Kidney tubule cell (primary cell): ENCODE results near the gene EMC8.
"Not testable (repeated sequence)": the region's sequence is repeated elsewhere in the genome, so short reads cannot be mapped to it uniquely, and the experiment has no call there.

Source experiments
- DNase-seq: peaks from one replicate; pipeline ENCODE4 v3.0.0-alpha.2; 2018; ENCODE audit warnings: low spot score

The EMC8 gene

DNA sequence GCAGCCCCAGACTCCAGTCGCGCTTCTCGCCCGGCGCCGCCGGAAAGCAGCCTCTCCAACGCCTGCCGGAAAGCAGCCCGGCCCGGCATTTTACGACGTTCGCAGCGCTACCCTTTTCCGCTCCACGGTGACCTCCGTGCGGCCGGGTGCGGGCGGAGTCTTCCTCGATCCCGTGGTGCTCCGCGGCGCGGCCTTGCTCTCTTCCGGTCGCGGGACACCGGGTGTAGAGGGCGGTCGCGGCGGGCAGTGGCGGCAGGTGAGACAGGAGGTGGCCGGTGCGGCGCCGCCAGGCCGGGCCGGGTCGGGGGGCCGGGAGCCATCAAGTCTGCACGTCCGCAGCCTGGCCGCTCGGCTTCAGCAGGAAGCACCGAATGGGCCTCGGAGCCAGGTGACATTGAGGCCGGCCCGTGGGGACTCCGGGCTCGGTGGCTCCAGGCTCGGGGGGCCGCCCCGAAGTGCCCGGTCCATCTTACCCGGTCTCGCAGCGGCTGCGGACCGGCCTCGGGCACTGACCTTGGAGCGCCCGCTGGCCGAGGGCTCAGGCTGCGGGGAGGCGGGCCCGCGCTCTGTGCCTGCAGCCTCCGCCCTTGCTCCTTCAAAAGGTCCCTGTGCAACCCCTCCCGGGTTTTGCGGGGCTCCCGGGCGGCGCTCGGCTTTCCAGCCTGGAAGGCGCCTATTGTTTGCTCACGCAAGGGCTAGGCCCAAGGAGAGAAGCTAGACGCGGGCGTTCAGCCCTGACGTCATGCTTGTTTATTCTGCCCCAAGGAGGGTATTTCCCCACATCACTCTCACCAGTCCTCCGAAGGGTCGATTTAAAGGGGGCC is at the start of gene EMC8, which contains the start of gene COX4I1:
EMC8 (minus strand) TSS at position 48 of the 824 bp plus-strand sequence. CDS start 249 bp downstream, outside the sequence.
COX4I1 (plus strand) TSS at position 199 of the 824 bp plus-strand sequence. CDS start 1,511 bp downstream, outside the sequence.
- peak; percentile 94 for DNase-seq

DNA sequence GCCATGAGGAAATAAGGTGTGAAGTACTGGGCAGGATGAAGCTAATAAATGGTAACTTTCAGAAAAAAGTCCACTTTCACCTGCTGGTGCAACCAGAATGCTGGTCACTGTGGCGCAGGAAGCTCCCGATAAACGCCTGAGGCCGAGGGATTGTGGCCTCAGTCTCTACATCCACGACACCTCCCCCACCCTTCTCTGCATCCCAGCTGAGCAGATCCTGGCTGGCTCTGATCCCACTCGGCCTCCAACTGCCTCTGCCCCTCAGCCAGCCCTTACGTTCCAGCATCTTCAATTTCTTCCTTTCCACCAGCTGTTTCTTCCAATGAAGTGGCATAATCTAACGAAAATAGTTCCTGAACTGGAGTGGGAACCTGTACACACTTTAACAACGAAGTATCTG is 49.6 kb upstream of the EMC8 start:
- no peak for DNase-seq

DNA sequence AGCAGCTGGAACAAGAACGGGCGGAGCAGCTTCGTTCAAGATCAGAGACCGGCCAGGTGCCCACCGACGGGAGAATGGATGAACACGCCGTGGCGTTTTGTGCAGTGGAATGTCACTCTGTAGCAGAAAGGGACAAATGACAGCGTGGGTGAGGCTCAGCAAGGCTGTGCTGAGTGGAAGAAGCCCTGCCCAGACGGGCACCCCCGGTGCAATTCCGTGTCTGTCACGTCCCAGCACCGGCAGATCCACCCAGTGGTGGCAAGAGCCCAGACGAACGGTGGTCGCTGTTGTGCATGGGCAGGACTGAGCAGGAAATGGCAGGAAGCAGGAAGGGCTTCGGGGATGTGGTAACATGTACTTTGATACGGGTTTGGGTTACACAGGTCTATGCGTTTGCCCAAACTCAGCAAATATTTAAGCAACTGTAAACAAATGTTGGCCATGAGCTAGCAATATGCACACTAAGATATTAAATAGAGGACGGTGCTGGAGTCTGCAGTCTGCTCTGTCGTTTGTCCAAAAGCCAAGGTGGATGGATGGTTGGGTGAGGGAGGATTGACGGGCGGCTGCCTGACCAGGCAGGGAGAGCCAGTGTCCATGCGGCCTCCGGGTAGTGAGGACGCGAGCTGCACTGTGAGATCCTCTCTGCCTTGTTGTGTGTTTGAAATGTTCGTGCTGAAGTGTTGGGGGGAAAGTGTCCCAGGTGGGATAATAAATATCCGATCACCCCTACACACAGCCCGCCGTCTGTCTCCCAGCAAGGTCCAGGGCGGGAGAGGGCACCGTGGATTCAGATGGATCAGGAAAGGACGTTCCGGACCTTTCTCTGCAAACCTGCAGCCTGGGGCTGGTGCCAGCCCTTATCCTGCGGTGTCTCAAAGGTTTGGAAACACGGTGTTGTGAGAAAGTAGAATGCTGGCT is 48.6 kb upstream of the EMC8 start:
- no peak for DNase-seq

DNA sequence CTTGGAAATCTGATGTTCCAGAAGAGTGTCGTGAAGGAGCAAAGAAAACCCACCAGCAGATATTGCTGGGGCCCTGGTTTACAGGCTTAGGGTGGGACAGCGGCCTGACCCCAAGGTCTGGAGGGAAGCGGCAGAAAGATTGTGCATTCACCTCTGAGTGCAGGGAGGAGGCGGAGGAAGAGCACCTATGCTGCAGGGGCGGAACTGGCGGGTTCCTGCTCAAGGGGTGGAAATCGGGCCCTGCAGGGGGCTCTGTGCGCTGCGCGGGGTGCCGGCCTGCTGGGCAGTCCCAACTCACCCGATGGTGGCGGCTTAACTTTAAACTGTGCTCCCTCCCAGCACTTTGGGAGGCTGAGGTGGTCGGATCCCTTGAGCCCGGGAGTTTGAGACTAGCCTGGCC is 47.7 kb upstream of the EMC8 start:
- DNase-seq = no peak

DNA sequence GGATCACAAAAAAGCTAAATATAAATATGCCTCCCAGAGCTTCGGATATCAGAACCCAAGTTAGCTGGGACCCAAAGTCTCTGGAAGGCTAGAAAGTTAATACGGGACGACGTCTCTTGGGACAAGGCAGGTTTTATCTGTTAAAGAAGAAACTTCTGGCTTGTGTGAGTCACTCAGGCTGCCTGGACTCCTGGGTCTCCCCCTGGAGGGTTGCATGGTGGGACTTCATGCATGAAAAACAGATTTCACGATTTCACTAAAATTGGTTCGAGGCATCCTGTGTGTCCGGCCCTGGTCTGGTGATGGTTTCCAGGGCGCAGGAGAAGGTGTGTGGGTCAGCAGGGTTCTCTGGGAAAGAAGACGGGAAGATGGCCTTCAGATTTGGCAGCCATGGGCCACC is 47.1 kb upstream of the EMC8 start:
- DNase-seq = no peak

DNA sequence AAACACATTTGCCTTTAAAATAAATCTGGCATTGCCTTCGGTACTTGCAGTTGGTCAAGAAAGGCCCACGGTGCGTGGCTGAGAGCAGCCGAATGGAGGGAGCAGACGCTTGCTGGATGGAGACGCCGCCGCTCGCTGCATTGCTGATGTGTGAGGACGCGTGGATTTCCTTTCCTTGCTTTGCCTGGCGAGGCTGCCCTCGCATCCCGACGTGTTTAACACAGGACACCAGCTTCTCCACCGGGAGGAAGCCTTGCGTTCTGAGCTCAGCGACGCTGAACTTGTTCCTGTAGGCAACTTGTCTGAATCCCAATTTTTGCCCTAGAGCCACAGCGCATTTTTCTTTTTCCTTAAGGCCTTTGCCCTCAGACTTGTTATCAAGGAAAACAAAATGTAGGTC is 45.9 kb upstream of the EMC8 start:
- no peak for DNase-seq

DNA sequence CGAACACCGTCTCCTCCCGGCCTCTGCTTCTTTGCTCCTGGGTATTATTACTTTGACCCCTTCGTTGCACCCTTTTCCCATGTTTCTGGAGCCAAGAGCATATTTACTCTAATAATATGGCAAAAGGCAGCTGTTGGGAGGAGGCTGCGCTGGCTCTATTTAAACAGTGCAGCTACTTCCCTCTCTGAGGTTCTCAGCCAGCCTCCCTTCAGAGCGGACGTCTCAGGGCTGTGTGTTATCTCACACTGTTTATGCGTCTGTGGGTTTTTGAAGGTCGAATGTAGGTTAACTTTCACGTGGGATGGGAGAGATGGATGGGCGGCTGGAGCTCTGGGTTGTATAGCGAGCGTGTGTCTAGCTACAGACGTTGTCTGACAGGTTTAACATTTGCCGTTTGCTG is 45.4 kb upstream of the EMC8 start:
- DNase-seq = no peak

DNA sequence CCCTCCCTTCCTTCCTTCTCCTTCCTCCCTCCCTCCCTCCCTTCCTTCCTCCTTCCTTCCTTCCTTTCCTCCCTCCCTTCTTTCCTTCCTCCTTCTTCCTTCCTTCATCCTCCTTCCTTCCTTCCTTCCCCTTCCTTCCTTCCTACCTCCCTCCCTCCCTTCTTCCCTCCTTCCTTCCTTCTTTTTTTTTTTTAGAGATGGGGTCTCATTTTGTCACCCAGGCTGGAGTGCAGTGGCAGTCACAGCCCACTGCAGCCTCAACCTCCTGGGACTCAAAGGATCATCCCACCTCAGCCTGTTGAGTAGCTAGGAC is 44.8 kb upstream of the EMC8 start:
- no peak for DNase-seq

DNA sequence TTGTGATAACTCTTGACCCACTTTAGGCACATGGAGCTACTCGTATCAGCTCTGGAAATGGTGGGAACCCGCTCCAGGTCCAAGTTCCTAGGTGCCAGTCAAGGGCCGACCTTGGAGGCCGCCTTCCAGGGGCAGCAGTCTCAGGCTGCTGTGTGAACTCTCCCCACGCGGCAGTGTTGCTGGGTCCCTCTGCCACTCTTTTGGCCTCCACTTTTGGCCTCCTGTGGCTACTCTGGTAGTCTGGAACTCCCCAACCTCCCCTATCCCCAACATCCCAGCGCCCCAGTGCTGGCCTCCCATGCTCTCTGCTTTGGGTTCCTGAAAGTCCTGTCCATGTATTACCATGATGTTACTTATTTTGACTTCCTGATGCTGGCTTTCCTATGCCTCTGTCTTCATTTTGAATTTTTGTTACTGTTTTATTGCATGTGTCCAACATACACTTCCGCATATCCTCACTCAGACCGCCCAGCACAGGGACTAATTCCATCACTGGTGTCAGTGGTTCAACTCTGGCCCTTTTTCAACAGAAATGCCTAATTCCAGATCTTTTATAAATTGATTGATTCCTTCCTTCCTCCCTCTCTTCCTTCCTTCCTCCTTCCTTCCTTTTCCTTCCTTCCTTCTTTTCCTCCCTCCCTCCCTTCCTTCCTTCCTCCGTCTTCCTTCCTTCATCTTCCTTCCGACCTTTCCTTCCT is 44.3 kb upstream of the EMC8 start:
- no peak for DNase-seq

DNA sequence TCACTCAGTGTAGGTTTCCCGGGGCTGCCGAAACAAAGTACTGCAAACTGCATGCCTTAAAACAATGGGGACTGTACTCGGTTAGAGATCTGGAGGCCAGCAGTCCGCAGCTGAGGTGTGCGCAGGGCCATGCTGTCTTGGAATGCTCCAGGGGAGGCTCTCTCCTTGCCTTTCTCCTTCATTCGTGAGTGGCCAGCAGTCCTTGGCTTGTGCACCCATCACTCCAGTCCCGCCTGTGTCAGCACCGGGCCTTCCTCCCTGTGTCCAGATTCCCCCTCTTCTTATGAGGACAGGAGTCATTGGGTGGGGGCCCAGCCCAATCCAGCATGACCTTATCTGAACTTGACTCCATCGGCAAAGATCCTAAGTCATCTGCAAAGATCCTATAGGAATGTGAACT is 43.5 kb upstream of the EMC8 start:
- DNase-seq = no peak

DNA sequence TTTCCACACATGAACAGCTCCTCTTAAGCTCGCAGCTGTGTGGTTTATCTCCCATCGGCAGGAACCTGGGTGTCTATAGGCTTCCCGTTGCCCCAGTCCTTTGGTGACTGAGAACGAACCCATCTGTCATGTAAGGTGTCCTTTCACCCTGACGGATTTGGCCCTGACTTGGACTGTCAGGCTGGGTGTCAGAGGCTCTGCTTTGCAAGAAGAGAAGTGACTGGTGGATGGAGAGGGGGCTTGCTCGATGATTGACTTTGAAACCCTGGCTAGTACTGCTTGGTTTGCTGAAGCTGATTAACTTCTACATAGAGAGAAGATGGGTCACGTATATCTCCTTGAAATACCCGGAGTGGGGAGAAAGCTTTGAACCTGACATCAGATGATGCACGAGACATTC is 43.1 kb upstream of the EMC8 start:
- DNase-seq = no peak

DNA sequence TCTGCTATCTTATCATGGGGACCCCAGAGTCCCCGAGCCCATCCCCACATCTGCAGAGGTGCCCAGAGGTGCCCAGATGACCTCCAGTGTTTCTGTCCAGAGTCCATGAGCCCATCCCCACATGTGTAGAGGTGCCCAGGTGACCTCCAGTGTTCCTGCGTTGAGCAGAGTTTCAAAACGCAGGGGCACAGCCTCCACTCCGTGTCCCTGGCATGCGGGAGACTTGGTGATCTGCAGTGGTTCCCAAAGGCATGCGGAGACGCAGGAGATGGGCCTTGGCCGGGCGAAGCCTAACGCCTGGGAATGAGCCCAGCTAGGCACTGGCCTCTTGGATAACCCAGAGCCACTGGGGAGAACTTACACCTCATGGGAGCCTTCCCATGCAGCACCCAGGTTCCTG is 41.5 kb upstream of the EMC8 start:
- DNase-seq = no peak

DNA sequence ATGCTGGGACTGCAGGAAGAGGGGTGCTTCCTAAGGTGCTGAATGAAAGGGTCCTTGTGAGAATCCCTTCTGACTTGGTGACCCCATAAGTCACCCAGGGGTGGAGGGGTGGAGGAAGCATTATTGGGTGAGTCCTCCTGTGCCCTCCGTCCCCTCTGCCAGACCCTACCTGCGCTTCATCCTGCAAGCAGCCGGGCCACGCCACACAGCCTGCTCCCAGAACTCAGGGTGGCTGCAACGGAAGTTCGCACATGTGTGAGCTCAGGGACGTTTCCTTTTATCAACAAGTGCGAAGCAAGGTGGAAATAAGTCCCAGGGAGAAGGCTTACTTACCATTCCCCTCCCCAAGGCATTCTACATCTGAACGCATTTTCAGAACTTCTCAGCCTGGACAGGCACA is 41.1 kb upstream of the EMC8 start:
- no peak for DNase-seq

DNA sequence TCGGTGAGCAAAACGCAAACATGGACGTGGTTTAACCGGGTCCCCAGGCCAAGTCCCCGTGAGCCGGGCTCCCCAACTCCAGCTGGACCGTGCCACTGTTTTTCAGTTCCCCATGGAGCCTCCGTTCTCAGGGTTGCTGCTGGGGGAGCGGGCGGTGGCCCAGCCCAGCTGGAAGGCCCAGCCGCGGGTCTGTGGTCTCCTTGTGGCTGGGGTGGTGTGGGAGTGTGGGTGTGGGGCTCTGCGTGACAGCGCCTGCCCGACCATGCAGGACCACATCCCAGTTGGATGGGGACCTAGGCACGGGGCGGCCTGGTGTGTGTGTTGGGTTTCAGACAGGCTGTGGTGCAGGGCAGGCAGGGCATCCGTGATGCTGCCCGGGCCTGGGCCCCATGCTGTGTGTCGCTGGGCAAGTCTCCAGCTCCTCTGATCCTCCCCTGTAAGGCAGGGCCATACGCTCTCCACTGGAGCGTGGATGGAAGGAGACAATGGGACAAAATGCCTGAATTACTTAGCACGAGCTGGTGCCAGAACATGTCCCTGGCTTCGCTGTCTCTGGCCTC is 40.4 kb upstream of the EMC8 start:
- DNase-seq = no peak

DNA sequence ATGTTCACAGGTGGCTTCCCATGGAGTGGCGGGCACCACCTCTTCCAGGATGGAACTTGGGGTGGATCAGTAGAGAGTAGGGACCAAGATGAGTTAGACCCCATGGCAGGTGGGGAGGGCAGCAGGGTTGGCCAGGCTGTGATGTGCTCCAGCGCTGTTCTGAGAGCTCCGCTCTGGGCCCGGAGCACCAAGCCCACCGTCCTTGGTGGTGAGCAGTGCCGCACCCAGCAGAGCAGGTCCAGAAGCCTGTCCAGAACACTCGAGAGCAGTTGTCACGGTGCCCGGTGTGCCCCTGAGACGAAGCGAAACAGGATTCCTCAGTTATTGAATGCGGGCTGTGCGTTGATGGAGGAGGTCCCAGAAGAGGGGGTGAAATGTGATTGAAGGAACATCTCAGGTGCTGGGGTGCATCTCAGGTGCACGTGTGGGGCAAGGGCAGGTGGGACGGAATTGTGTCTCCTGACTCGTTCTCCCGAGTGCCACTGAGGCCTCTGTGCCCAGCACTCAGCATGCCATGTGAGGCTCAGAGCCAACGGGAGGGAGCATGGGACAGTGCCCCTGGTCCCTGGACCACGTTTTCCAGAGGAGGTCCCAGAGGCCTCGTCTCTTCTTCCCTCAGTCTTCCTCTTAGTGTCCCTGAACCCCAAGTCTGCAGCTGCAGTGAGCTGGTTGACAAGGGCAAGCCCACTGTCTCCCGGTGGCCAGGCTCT is 39.7 kb upstream of the EMC8 start:
- no peak for DNase-seq

DNA sequence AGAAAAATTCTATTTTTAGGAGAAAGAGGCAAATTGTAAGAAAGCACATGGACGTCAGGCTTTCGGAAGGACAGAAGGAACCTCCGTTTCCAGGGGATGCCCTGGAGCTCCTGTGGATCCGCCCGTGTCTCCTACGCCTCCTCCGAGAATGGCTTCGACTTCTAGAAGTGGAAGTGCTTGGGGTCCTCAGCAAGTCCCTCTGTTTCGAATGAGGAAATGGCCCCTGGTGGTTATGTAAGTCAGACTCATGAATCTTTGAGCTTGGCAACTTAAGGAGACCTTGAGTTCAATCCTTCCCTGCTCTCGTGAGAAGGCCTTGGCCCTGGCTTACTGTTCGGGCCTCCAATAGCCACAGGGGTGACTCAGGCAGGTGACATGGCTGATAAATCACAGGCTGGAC is 39.0 kb upstream of the EMC8 start:
- DNase-seq = no peak

DNA sequence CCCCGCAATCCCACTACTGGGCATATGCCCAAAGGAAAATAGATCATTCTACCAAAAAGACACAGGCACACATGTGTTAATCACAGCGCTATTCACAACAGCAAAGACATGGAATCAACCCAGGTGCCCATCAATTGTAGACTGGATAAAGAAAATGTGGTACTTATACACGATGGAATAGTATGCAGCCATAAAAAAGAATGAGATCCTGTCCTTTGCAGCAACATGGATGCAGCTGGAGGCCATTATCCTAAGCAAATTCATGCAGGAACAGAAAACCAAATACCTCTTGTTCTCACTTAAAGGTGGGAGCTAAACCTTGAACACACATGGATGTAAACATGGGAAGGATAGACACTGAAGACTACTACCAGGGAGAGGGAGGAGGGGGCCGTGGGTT is 38.3 kb upstream of the EMC8 start:
- not testable (repeated sequence) for DNase-seq

DNA sequence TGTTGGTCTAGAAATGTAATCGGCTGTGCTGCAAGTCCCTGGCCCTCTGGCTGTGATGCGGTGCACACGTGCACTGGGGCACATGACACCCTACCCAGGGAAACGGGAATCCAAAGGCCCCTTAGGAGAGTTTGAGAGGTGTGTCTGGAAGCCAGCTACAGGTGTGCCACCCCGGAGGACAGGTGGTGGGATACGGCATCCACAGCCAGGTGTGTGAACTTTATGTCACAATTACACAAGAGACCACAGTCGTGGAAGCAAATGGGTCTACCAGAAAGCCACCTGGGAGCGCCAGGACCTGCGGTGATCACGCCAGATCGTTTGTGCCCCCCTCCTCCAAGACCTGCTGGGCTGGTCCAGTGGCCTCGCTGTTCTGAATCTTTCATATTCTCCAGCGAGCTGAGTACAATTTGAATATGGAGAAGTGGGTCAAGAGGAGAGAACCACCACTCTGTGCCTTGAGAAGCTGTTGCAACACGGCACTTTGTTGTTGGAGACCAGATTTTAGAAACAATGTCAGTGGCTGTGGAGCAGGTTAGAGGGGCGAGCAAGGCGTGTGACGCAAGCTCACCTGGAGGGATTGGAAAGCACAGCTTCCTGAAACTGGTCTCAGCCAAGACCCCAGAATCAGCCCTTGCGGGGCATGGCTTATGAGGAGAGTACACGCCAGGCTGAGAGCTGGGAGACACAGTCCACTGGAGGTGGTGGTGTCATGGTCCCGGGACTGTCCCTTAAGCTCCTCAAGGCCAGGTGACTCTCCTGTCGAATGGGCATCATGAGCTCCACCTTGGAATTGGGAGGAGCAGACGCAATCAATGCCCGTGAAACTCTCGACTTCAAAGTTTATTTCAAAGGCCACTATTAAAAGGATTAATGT is 37.6 kb upstream of the EMC8 start:
- DNase-seq = no peak

DNA sequence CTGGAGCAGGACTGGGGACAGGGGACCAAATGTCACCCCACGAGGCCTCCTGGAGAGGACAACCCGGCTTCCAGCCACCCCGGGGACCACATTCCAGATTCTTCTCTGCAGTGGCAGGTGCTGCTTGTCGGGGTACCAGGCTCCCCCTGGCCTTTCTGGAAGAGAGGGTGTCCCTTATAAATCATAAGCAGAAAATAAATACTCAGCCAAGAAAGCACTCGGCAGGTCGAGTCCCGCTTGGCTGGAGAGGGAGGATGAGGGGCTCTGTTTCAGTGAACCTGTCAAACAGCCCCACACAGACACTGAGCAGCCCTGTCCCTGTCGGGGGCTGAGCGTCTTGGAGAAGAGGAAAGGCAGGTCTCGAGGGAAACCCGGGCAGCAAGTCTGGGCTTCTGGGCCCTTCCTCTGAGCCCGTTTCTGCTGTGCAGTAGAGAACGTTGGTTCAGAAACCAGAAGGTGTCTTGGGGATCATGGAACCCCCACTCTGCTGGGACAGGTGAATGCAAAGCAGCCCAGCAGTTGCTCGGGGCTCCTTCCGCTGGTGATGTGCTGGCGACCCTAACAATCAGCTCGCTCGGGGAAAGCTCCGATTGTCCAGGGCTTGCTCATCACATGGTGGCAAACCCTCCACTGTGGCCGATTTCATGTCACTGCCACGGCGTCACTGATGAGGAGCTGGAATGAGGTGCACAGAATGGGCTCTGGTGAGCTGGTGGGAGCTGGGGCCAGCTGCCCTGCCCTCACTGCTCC is 36.8 kb upstream of the EMC8 start:
- no peak for DNase-seq

DNA sequence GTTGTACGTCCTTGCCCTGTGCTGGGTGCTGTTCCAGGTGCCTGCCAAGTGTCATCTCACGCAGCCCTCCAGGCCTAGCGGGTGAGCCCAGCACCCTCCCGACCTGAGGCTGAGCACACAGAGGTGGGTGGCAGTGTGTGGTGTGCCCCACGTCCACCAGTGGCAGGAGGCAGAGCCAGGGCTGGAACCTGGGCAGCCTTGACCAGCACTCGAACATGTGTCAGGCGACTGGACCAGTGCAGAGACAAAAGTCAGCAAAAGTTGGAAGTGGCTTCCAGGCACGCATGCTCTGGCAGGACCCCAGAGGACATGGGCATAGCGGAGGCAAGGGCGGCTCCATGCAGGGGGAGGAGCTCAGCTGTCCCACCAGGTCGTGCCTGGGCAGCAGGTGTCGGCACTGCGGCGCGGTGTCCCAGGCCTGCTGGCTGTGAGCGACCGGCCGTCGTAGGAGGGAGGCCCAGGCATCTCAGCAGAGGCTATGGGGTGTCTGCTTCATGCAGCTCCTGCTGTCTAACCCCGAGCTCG is 35.9 kb upstream of the EMC8 start:
- no peak for DNase-seq
